HEK293 (cell line): ENCODE results near the gene KIAA0753.

ENCODE experiments used
- AEBP2 ChIP-seq: fragments of 450-650 bp; formaldehyde crosslinking; IDR thresholded peaks from 2 replicates; pipeline ENCODE4 v1.5.1; 2016; ENCODE audit warnings: missing biosample characterization, missing genetic modification characterization, borderline replicate concordance
- CTCF ChIP-seq: fragments of 450-650 bp; formaldehyde crosslinking; IDR thresholded peaks from 2 replicates; pipeline ENCODE4 v1.5.1; 2016; ENCODE audit warnings: missing biosample characterization, missing genetic modification characterization
- GLI2 ChIP-seq: fragments of 450-650 bp; formaldehyde crosslinking; IDR thresholded peaks from 2 replicates; pipeline ENCODE4; 2017; ENCODE audit warnings: missing biosample characterization, missing genetic modification characterization, low read depth, borderline replicate concordance
- GLI4 ChIP-seq: fragments of 450-650 bp; formaldehyde crosslinking; IDR thresholded peaks from 2 replicates; pipeline ENCODE4 v1.5.1; 2016; ENCODE audit warnings: missing biosample characterization, missing genetic modification characterization
- HOXD13 ChIP-seq: sonication (generic); formaldehyde crosslinking; IDR thresholded peaks from 2 replicates; pipeline ENCODE4 v1.8.0; 2022; ENCODE audit warnings: missing genetic modification reagents, borderline replicate concordance
- IKZF3 ChIP-seq: fragments of 450-650 bp; IDR thresholded peaks from 2 replicates; pipeline ENCODE4 v1.5.0; 2018; ENCODE audit warnings: missing biosample characterization, mild to moderate bottlenecking, missing genetic modification characterization, moderate library complexity
- TRIM28 ChIP-seq: IDR thresholded peaks from 2 replicates; pipeline ENCODE4 v1.6.1; 2011; ENCODE audit warnings: low read length, control low read depth, borderline replicate concordance
- ZBTB26 ChIP-seq: fragments of 450-650 bp; formaldehyde crosslinking; optimal IDR thresholded peaks from 2 replicates; pipeline ENCODE3; 2016; ENCODE audit warnings: missing biosample characterization, mild to moderate bottlenecking, missing genetic modification characterization
- ZBTB44 ChIP-seq: fragments of 450-650 bp; IDR thresholded peaks from 2 replicates; pipeline ENCODE4 v1.5.1; 2018; ENCODE audit warnings: missing biosample characterization, mild to moderate bottlenecking, missing genetic modification characterization
- ZNF132 ChIP-seq: fragments of 450-650 bp; formaldehyde crosslinking; IDR thresholded peaks from 2 replicates; pipeline ENCODE4 v1.5.1; 2017; ENCODE audit warnings: missing biosample characterization, missing genetic modification characterization, borderline replicate concordance
- ZNF23 ChIP-seq: fragments of 450-650 bp; formaldehyde crosslinking; IDR thresholded peaks from 2 replicates; pipeline ENCODE4 v1.5.1; 2016; ENCODE audit warnings: missing biosample characterization, missing genetic modification characterization, borderline replicate concordance
- ZNF26 ChIP-seq: fragments of 450-650 bp; formaldehyde crosslinking; IDR thresholded peaks from 2 replicates; pipeline ENCODE4 v1.5.1; 2016; ENCODE audit warnings: missing biosample characterization, missing genetic modification characterization
- ZNF335 ChIP-seq: fragments of 450-650 bp; formaldehyde crosslinking; conservative IDR thresholded peaks from 2 replicates; pipeline ENCODE4 v1.5.1; 2016; ENCODE audit warnings: missing biosample characterization, missing genetic modification characterization
- ZNF398 ChIP-seq: fragments of 450-650 bp; formaldehyde crosslinking; IDR thresholded peaks from 2 replicates; pipeline ENCODE4 v1.5.1; 2017; ENCODE audit warnings: missing biosample characterization, missing genetic modification characterization
- ZNF514 ChIP-seq: fragments of 450-650 bp; formaldehyde crosslinking; IDR thresholded peaks from 2 replicates; pipeline ENCODE4 v1.5.1; 2016; ENCODE audit warnings: missing biosample characterization, missing genetic modification characterization
- ZNF639 ChIP-seq: fragments of 450-650 bp; formaldehyde crosslinking; IDR thresholded peaks from 2 replicates; pipeline ENCODE4 v1.5.1; 2016; ENCODE audit warnings: missing biosample characterization, missing genetic modification characterization
- ZNF747 ChIP-seq: fragments of 450-650 bp; formaldehyde crosslinking; IDR thresholded peaks from 2 replicates; pipeline ENCODE4 v1.5.1; 2016; ENCODE audit warnings: missing biosample characterization, missing genetic modification characterization
- ZNF785 ChIP-seq: fragments of 450-650 bp; formaldehyde crosslinking; IDR thresholded peaks from 2 replicates; pipeline ENCODE4 v1.5.1; 2016; ENCODE audit warnings: missing biosample characterization, missing genetic modification characterization
- TF ChIP-seq, protein P1 (sequence below): fragments of 450-650 bp; formaldehyde crosslinking; IDR thresholded peaks from 2 replicates; pipeline ENCODE4 v1.5.1; 2016; ENCODE audit warnings: missing biosample characterization, missing genetic modification characterization
- TF ChIP-seq, protein P2 (sequence below): fragments of 450-650 bp; formaldehyde crosslinking; IDR thresholded peaks from 2 replicates; pipeline ENCODE4 v1.5.1; 2016; ENCODE audit warnings: missing biosample characterization, missing genetic modification characterization, low read depth
- TF ChIP-seq, protein P3 (sequence below): fragments of 450-650 bp; formaldehyde crosslinking; IDR thresholded peaks from 2 replicates; pipeline ENCODE4 v1.5.1; 2017; ENCODE audit warnings: missing biosample characterization, missing genetic modification characterization

Gene KIAA0753

DNA sequence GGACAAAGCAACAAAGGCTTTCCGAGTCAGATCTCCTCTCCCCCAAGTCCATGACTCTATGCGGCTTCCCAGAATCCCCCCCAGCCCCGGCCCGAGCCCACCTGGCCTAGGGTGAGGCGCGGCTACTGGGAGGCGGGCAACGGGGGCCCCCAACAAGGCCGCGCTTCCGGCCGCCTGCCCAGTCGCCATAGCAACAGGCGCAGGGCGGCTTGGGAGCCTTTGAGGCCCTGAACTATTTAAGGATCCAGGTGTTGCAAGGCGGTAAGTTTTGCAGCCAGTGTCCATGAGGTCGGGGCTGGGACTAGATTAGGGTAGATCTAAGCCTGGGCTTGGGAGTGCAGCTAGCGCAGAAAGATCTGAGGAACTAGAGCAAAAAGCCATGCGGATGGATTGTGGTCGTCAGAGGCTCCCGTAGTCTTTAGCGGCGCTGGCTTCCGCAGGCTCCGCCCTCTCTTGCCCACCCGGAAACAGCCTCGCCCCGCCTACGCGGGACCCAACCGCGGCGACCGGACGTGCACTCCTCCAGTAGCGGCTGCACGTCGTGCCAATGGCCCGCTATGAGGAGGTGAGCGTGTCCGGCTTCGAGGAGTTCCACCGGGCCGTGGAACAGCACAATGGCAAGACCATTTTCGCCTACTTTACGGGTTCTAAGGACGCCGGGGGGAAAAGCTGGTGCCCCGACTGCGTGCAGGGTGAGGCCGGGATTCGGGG, at the start of gene KIAA0753, which contains the start of gene TXNDC17 (continued):
- TF ChIP-seq ZNF26 (tag by site-specific recombination) (no peak), IKZF3 (no peak), ZNF747 (tag by site-specific recombination) (no peak), GLI2 (tag by site-specific recombination) (no peak), ZNF23 (no peak), ZNF335 (tag by site-specific recombination) (peak; percentile 91), TRIM28 (peak; percentile 41; the same call in 1 of the 2 replicates), CTCF (peak; percentile 71), ZNF398 (tag by site-specific recombination) (0 out of 2 replicates have a peak, but pooled peaks have one; percentile 68), ZNF639 (tag by site-specific recombination) (peak; percentile 27; the same call in 1 of the 2 replicates), ZBTB44 (no peak), ZNF132 (no peak), HOXD13 (CRISPR knock-in tag) (no peak), GLI4 (no peak), ZNF514 (no peak), ZBTB26 (tag by site-specific recombination) (peak; percentile 80), AEBP2 (no peak), ZNF785 (tag by site-specific recombination) (no peak)
- TF ChIP-seq, protein P1, sequence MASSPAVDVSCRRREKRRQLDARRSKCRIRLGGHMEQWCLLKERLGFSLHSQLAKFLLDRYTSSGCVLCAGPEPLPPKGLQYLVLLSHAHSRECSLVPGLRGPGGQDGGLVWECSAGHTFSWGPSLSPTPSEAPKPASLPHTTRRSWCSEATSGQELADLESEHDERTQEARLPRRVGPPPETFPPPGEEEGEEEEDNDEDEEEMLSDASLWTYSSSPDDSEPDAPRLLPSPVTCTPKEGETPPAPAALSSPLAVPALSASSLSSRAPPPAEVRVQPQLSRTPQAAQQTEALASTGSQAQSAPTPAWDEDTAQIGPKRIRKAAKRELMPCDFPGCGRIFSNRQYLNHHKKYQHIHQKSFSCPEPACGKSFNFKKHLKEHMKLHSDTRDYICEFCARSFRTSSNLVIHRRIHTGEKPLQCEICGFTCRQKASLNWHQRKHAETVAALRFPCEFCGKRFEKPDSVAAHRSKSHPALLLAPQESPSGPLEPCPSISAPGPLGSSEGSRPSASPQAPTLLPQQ (tag by site-specific recombination) = no peak; the same call in 1 of the 2 replicates
- TF ChIP-seq, protein P2, sequence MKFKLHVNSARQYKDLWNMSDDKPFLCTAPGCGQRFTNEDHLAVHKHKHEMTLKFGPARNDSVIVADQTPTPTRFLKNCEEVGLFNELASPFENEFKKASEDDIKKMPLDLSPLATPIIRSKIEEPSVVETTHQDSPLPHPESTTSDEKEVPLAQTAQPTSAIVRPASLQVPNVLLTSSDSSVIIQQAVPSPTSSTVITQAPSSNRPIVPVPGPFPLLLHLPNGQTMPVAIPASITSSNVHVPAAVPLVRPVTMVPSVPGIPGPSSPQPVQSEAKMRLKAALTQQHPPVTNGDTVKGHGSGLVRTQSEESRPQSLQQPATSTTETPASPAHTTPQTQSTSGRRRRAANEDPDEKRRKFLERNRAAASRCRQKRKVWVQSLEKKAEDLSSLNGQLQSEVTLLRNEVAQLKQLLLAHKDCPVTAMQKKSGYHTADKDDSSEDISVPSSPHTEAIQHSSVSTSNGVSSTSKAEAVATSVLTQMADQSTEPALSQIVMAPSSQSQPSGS (tag by site-specific recombination) = no peak
- TF ChIP-seq, protein P3, sequence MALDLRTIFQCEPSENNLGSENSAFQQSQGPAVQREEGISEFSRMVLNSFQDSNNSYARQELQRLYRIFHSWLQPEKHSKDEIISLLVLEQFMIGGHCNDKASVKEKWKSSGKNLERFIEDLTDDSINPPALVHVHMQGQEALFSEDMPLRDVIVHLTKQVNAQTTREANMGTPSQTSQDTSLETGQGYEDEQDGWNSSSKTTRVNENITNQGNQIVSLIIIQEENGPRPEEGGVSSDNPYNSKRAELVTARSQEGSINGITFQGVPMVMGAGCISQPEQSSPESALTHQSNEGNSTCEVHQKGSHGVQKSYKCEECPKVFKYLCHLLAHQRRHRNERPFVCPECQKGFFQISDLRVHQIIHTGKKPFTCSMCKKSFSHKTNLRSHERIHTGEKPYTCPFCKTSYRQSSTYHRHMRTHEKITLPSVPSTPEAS = 0 out of 2 replicates have a peak, but pooled peaks have one; percentile 8
